OCI-LY7 (cell line): ENCODE data around the gene THAP8. TPM values are rescaled to one million over a fixed set of nuclear protein-coding genes. Genes with fewer than 3 reads are reported as not detected.

Source experiments
- BruUV-seq: library from RNA; stranded (reverse); fragments of 400-500 nt; replicated peaks from 2 replicates; lab custom pipeline; 2021; lab: Mats Ljungman, UMichigan
- CTCF ChIA-PET: fragments of 300-600 bp; sonication (Branson Sonifier 250); formaldehyde crosslinking; loops from one replicate; lab custom pipeline; 2022; ENCODE audit warnings: antibody characterized with exemption; ENCODE audit not compliant: unreplicated experiment; lab: Charles Lee
- POLR2A ChIA-PET: fragments of 300-600 bp; sonication (Branson Sonifier 250); formaldehyde crosslinking; loops from one replicate; lab custom pipeline; 2022; ENCODE audit warnings: antibody characterized with exemption; lab: Charles Lee
- DNase-seq: peaks from one replicate; pipeline ENCODE4 v3.0.0-alpha.2; 2015; ENCODE audit warnings: low spot score
- H2AFZ ChIP-seq: fragments of 200-600 bp; sonication (generic), shearing (Covaris generic); 2 replicates; pipeline ENCODE4 v1.6.1; 2014; ENCODE audit warnings: mild to moderate bottlenecking, antibody characterized with exemption, low read length, moderate library complexity
- H3K27ac ChIP-seq: fragments of 200-600 bp; sonication (generic); 2 replicates; pipeline ENCODE4 v1.5.1; 2014; ENCODE audit warnings: mixed run types, low read depth, mild to moderate bottlenecking, moderate library complexity, low read length, inconsistent platforms; ENCODE audit not compliant: poor library complexity, severe bottlenecking
- H3K36me3 ChIP-seq: fragments of 200-600 bp; sonication (generic); 2 replicates; pipeline ENCODE4 v1.6.1; 2014; ENCODE audit warnings: mild to moderate bottlenecking, antibody characterized with exemption, low read length, moderate library complexity, mixed read lengths; ENCODE audit not compliant: insufficient read depth
- H3K4me1 ChIP-seq: fragments of 200-600 bp; sonication (generic); 2 replicates; pipeline ENCODE4 v1.5.1; 2014; ENCODE audit warnings: mild to moderate bottlenecking, low read length; ENCODE audit not compliant: insufficient read depth, poor library complexity, severe bottlenecking
- H3K4me2 ChIP-seq: fragments of 200-600 bp; sonication (generic); 2 replicates; pipeline ENCODE4 v1.6.1; 2014; ENCODE audit warnings: mild to moderate bottlenecking, low read length
- H3K4me3 ChIP-seq: fragments of 200-600 bp; sonication (generic); 2 replicates; pipeline ENCODE4 v1.5.1; 2014; ENCODE audit warnings: mild to moderate bottlenecking, low read depth, low read length; ENCODE audit not compliant: poor library complexity, severe bottlenecking
- H3K79me2 ChIP-seq: fragments of 200-600 bp; sonication (generic); 2 replicates; pipeline ENCODE4 v1.6.1; 2016; ENCODE audit warnings: low read depth, mild to moderate bottlenecking, low read length, moderate library complexity, mixed read lengths; ENCODE audit not compliant: insufficient read depth
- H3K9me2 ChIP-seq: fragments of 200-600 bp; sonication (generic); 2 replicates; pipeline ENCODE4 v1.6.1; 2016; ENCODE audit warnings: mild to moderate bottlenecking, low read length, mixed read lengths; ENCODE audit not compliant: insufficient read depth
- H3K9me3 ChIP-seq: fragments of 200-600 bp; sonication (generic); 2 replicates; pipeline ENCODE4 v1.6.1; 2014; ENCODE audit warnings: mild to moderate bottlenecking, mixed run types, low read length, mixed read lengths
- H4K20me1 ChIP-seq: fragments of 200-600 bp; sonication (generic); 2 replicates; pipeline ENCODE4 v1.6.1; 2014; ENCODE audit warnings: mild to moderate bottlenecking, antibody characterized with exemption, low read length, moderate library complexity, mixed read lengths; ENCODE audit not compliant: insufficient read depth
- EZH2phosphoT487 ChIP-seq: fragments of 200-600 bp; sonication (generic); IDR thresholded peaks from 2 replicates; pipeline ENCODE4 v1.6.1; 2018; ENCODE audit warnings: low read depth, borderline replicate concordance, mild to moderate bottlenecking, mixed run types, antibody characterized with exemption, low read length, moderate library complexity, mixed read lengths
- intact Hi-C: fragments of 100-400 bp; cut with micrococcal nuclease; formaldehyde crosslinking; loops from one replicate; pipeline ENCODE4 v1.10.0; 2022; ENCODE audit not compliant: unreplicated experiment
- total RNA-seq, 2 experiments: library from RNA; depleted of rRNA in 1 of 2; stranded (reverse); fragments of >200 nt in 1 of 2; shearing (Covaris generic) in 1 of 2; gene quantifications; 2 replicates each; pipeline ENCODE4 v1.2.3, GENCODE V29; 2014 to 2022
- TF ChIP-seq, protein P1 (sequence below): fragments of 200-600 bp; sonication (generic); conservative IDR thresholded peaks from 2 replicates; pipeline ENCODE4 v1.5.1; 2014; ENCODE audit warnings: mild to moderate bottlenecking, antibody characterized with exemption, low read length, moderate library complexity, mixed read lengths

Gene THAP8
- total RNA-seq, 2 experiments from 2014 or later: 7.3 TPM

DNA sequence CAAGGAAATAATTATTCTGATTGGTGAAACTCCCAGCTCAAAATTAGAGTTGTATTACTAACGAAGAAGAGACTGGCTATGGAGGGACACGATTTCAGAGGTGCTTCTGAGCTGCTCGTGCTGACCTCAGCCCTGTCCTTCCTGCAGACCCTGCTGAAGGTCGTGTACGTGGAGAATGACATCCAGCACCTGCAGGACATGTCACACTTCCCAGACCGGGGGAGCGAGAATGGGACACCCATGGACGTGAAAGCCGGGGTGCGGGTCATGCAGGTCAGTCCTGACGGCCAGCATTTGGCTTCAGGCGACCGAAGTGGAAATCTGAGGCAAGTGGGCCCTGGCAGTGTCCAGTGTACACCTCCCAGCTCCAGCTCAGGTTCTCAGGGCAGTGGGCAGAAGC is 28.8 kb upstream of the THAP8 start:
- Histone ChIP-seq H3K9me3 (no peaks in the 10 kb centered on the region), H4K20me1 (no peaks in the 10 kb centered on the region), H3K4me1 (no peaks in the 10 kb centered on the region), H2AFZ (no peak overlapping the region), H3K9me2 (no peaks in the 10 kb centered on the region), H3K4me3 (no peak overlapping the region), H3K4me2 (no peak overlapping the region), H3K27ac (no peak overlapping the region), H3K79me2 (0 out of 2 replicates have a peak, but pooled peaks cover 5% of the 10 kb centered on the region), H3K36me3 (peaks cover 92% of the 10 kb centered on the region)
- intact Hi-C loops: no loop called here
- ChIA-PET CTCF (no interaction called here), POLR2A (no interaction called here)
- DNase-seq: no peak
- BruUV-seq: no TSS peak
- TF ChIP-seq, protein P1, sequence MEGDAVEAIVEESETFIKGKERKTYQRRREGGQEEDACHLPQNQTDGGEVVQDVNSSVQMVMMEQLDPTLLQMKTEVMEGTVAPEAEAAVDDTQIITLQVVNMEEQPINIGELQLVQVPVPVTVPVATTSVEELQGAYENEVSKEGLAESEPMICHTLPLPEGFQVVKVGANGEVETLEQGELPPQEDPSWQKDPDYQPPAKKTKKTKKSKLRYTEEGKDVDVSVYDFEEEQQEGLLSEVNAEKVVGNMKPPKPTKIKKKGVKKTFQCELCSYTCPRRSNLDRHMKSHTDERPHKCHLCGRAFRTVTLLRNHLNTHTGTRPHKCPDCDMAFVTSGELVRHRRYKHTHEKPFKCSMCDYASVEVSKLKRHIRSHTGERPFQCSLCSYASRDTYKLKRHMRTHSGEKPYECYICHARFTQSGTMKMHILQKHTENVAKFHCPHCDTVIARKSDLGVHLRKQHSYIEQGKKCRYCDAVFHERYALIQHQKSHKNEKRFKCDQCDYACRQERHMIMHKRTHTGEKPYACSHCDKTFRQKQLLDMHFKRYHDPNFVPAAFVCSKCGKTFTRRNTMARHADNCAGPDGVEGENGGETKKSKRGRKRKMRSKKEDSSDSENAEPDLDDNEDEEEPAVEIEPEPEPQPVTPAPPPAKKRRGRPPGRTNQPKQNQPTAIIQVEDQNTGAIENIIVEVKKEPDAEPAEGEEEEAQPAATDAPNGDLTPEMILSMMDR: no peak
- no peak for TF ChIP-seq EZH2phosphoT487

DNA sequence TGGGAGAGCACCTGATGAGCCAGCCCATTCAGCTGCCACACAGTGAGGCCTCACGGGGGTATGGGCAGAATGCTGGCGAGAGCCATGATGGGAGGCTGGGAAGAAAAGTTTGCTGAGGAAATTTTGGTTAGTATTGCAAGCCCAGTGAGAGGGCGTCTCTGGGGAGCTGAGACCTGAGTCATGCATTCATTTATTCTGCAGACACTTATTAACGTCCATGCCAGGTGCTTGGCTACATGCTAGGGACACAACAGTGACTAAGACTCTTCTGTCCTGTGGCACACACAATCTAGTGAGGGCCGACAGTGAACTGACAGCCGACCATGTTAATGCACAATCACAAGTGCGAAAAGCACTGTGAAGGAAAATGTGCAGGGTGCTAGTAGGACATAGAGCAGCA is 27.8 kb upstream of the THAP8 start:
- Histone ChIP-seq H3K4me3 (no peak overlapping the region), H3K79me2 (0 out of 2 replicates have a peak, but pooled peaks cover 5% of the 10 kb centered on the region), H2AFZ (no peak overlapping the region), H3K27ac (no peak overlapping the region), H3K4me1 (no peaks in the 10 kb centered on the region), H3K4me2 (no peak overlapping the region), H3K9me3 (no peaks in the 10 kb centered on the region), H4K20me1 (no peaks in the 10 kb centered on the region), H3K9me2 (no peaks in the 10 kb centered on the region), H3K36me3 (peaks cover 93% of the 10 kb centered on the region)
- ChIA-PET CTCF (no interaction called here), POLR2A (no interaction called here)
- DNase-seq: no peak
- TF ChIP-seq, protein P1: no peak
- TF ChIP-seq EZH2phosphoT487: no peak
- intact Hi-C loops: no loop called here
- no TSS peak for BruUV-seq

GRCh38 chr19:36081385-36081784 is 27.3 kb upstream of the THAP8 start:
- intact Hi-C loops: no loop called here
- DNase-seq: no peak
- POLR2A ChIA-PET: interaction anchor here (1.1 kb wide), 1 partner anchor 10 kb away, joined by 3 read pairs; no protein-coding TSS in a partner anchor
- CTCF ChIA-PET: no interaction called here
- Histone ChIP-seq H3K4me1 (no peaks in the 10 kb centered on the region), H3K27ac (no peak overlapping the region), H3K4me3 (no peak overlapping the region), H3K9me3 (no peaks in the 10 kb centered on the region), H3K79me2 (0 out of 2 replicates have a peak, but pooled peaks cover 5% of the 10 kb centered on the region), H3K36me3 (peaks cover 93% of the 10 kb centered on the region), H3K9me2 (no peaks in the 10 kb centered on the region), H2AFZ (no peak overlapping the region), H4K20me1 (no peaks in the 10 kb centered on the region), H3K4me2 (no peak overlapping the region)
- no TSS peak for BruUV-seq
- TF ChIP-seq, protein P1: no peak
- no peak for TF ChIP-seq EZH2phosphoT487
